Cardiac muscle cell (in vitro differentiated cells and primary cell): ENCODE data around the gene VTI1A. TPM values are rescaled to one million over a fixed set of nuclear protein-coding genes. Genes with fewer than 3 reads are reported as not detected.
"Not testable (repeated sequence)": the region's sequence is repeated elsewhere in the genome, so short reads cannot be mapped to it uniquely, and the experiment has no call there.

Experiments used
- DNase-seq, 2 donors: peaks; one replicate each; pipeline versions ENCODE4 v3.0.0 to v3.0.0-alpha.2; 2010 to 2017; ENCODE audit warnings: low read depth in 1 of 2, low spot score in 1 of 2
- H3K27ac ChIP-seq: fragments of 200-600 bp; sonication (generic); 2 replicates; pipeline ENCODE4 v1.5.1; 2016
- H3K27me3 ChIP-seq: fragments of 200-600 bp; sonication (generic); 2 replicates; pipeline ENCODE4 v1.6.0; 2016; ENCODE audit warnings: control low read depth
- H3K36me3 ChIP-seq: fragments of 200-600 bp; sonication (generic); 2 replicates; pipeline ENCODE4 v1.5.1; 2016; ENCODE audit warnings: control low read depth
- H3K4me1 ChIP-seq: fragments of 200-600 bp; sonication (generic); 2 replicates; pipeline ENCODE4 v1.8.1; 2017; ENCODE audit warnings: low read depth, mild to moderate bottlenecking, mixed run types
- H3K4me3 ChIP-seq: fragments of 200-600 bp; sonication (generic); 2 replicates; pipeline ENCODE4 v1.5.1; 2016; ENCODE audit warnings: mild to moderate bottlenecking
- H3K9me3 ChIP-seq: fragments of 200-600 bp; sonication (generic); 2 replicates; pipeline ENCODE4 v1.5.1; 2017; ENCODE audit warnings: low read depth, mild to moderate bottlenecking, control low read depth
- polyA plus RNA-seq: library from polyadenylated mRNA; unstranded; fragments of >200 nt; fragmentation: Nextera tagmentation; extraction: Ambion mirVana; gene quantifications from 2 replicates; pipeline ENCODE4 v1.2.1, GENCODE V29; 2016
- total RNA-seq: library from RNA; depleted of rRNA; stranded (reverse); fragments of >200 nt; gene quantifications from 2 replicates; pipeline ENCODE4 v1.2.3, GENCODE V29; 2016
- TF ChIP-seq, protein P1 (sequence below): IDR thresholded peaks from 2 replicates; pipeline ENCODE4 v1.5.1; 2012; ENCODE audit warnings: low read depth, mild to moderate bottlenecking, low read length

Gene VTI1A
- total and polyA plus RNA-seq, 2 experiments from 2014 or later = 19.3 to 33.1 TPM

DNA sequence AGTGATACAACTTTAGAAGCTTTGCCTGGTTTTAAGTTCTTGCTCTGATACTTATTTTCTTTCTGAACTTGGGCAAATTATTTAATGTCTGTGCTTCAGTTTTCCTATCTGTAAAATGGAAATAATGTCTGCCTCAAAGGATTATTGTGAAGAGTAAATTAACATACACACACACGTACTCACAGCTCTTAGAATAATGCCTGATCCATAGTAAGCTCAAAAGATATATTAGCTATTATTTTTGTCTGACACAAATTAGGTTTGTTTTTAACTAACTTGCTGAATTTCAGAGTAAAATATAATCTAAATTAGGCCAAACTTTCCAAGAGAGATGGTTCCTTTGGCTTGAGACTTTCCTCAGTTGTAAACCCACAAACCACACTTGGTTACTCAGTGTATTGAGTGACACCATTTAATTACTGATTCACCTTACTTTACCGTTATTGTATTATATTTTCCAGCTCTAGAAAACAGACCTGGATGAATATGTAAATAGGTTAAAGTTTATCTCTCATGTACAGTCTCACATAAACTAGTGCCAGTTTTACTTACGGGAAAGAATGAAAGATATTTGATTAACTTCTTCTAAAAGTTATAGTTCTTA lies 50.4 kb downstream of the VTI1A start:
- H3K4me3 ChIP-seq = no peak overlapping the region
- H3K9me3 ChIP-seq = no peaks in the 10 kb centered on the region
- no peaks in the 10 kb centered on the region for H3K4me1 ChIP-seq
- TF ChIP-seq, protein P1, sequence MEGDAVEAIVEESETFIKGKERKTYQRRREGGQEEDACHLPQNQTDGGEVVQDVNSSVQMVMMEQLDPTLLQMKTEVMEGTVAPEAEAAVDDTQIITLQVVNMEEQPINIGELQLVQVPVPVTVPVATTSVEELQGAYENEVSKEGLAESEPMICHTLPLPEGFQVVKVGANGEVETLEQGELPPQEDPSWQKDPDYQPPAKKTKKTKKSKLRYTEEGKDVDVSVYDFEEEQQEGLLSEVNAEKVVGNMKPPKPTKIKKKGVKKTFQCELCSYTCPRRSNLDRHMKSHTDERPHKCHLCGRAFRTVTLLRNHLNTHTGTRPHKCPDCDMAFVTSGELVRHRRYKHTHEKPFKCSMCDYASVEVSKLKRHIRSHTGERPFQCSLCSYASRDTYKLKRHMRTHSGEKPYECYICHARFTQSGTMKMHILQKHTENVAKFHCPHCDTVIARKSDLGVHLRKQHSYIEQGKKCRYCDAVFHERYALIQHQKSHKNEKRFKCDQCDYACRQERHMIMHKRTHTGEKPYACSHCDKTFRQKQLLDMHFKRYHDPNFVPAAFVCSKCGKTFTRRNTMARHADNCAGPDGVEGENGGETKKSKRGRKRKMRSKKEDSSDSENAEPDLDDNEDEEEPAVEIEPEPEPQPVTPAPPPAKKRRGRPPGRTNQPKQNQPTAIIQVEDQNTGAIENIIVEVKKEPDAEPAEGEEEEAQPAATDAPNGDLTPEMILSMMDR = no peak
- no peaks in the 10 kb centered on the region for H3K36me3 ChIP-seq
- no peaks in the 10 kb centered on the region for H3K27me3 ChIP-seq
- no peak overlapping the region for H3K27ac ChIP-seq
- no peak for DNase-seq

DNA sequence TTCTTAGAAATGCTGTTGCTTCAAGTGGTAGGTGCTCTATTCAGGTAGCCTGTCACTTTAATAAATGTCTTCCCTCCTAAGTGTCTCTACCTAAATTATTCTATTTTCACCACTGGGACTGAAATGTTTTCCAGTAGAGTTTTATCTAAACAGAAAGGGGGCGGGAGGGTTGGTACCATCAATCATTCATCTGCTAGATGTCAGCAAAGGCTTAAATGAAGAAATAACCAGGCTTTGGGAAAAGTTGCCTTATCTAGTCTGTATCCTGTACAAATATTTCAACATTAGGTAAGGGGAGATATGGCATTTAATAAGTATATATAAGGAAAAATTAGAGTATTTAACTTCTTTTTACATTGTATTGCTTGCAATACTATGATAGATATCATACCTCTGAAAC lies 51.8 kb downstream of the VTI1A start:
- H3K27ac ChIP-seq = no peak overlapping the region
- no peaks in the 10 kb centered on the region for H3K9me3 ChIP-seq
- TF ChIP-seq, protein P1 = no peak
- no peaks in the 10 kb centered on the region for H3K36me3 ChIP-seq
- H3K27me3 ChIP-seq = no peaks in the 10 kb centered on the region
- H3K4me3 ChIP-seq = no peak overlapping the region
- H3K4me1 ChIP-seq = no peaks in the 10 kb centered on the region
- no peak for DNase-seq

DNA sequence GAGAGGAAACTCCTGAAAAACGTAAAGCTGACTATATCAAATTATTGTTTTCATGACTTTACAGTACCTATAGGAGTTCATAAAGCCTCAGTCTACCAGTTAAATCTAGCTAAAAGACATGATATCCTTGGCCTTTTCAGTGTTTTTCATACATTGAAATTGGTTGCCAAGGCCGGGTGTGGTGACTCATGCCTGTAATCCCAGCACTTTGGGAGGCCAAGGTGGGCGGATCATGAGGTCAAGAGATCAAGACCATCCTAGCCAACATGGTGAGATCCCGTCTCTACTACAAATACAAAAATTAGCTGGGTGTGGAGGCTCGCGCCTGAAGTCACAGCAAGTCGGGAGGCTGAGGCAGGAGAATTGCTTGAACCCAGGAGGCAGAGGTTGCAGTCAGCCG lies 53.0 kb downstream of the VTI1A start:
- not testable (repeated sequence) for H3K9me3 ChIP-seq, H3K27me3 ChIP-seq, DNase-seq

DNA sequence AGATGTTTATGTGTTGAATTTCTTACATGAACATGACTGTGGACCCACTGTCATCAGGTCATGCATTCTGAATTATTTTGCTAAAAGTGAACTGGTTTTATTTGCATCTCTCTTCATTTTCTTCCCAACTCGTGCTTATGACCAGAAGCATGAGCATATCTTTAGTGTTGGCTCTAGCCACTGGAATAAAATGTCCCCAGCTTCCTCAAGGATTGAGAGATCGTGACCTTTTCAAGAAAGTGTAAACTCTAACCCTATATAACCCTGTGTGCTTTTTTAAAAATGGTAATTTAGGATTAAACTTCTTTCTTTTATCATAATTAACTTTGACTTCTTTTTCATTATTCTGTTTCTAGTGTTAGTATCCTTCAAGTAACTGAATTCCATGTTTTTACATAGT lies 55.5 kb downstream of the VTI1A start:
- H3K27me3 ChIP-seq = no peaks in the 10 kb centered on the region
- H3K36me3 ChIP-seq = no peaks in the 10 kb centered on the region
- no peak overlapping the region for H3K4me3 ChIP-seq
- H3K4me1 ChIP-seq = no peaks in the 10 kb centered on the region
- TF ChIP-seq, protein P1 = no peak
- no peaks in the 10 kb centered on the region for H3K9me3 ChIP-seq
- no peak overlapping the region for H3K27ac ChIP-seq
- no peak for DNase-seq

More for the DNA sequence above, 53.0 kb downstream of the VTI1A start:
- not testable (repeated sequence) for H3K27ac ChIP-seq, H3K4me1 ChIP-seq, H3K4me3 ChIP-seq, H3K36me3 ChIP-seq

DNA sequence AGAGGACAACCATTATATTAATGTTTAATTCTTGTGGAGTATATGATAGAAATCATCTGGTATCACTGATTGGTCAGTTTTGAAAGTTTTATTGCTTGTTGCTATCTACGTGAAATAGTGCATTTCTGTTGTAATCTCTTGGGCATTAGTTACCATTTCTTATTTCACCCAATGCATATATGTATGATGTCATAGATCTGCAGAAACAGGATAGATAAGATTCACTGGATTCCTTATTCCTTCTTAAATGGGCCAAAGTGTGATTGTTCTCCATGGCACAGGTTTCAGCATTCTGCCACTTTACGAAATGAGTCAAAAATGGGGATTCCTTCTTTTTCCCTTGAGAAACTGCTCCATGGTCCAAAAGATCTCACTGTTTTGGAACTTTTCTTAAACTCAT lies 56.6 kb downstream of the VTI1A start:
- TF ChIP-seq, protein P1 = no peak
- Histone ChIP-seq H3K36me3 (no peaks in the 10 kb centered on the region), H3K4me3 (no peak overlapping the region), H3K27me3 (no peaks in the 10 kb centered on the region), H3K9me3 (no peaks in the 10 kb centered on the region), H3K4me1 (no peaks in the 10 kb centered on the region), H3K27ac (no peak overlapping the region)
- no peak for DNase-seq

DNA sequence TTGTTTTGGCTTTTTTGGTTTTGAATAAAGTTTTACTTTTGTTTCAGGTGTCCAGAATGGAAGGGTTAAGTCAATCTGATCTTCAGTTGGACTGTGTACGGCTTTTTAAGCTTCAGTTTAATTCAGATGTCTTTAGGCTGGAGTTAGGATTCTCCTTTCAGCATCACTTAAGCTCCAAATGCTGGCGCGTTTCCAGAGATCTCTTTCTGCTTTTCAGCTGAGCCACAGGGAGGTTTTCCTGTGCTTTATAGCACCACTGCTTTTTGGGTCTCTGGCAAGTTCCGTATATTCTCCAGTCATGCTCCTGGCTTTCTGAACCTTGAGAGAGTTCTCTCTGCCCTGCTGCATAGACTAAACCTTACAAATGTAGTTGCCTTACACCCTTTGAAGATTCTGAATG lies 60.0 kb downstream of the VTI1A start:
- DNase-seq = no peak
- H3K4me3 ChIP-seq = no peak overlapping the region
- TF ChIP-seq, protein P1 = no peak
- H3K27me3 ChIP-seq = no peaks in the 10 kb centered on the region
- no peak overlapping the region for H3K27ac ChIP-seq
- H3K9me3 ChIP-seq = no peaks in the 10 kb centered on the region
- no peaks in the 10 kb centered on the region for H3K4me1 ChIP-seq
- no peaks in the 10 kb centered on the region for H3K36me3 ChIP-seq
